ENCODE results near the gene EIPR1.

DNA sequence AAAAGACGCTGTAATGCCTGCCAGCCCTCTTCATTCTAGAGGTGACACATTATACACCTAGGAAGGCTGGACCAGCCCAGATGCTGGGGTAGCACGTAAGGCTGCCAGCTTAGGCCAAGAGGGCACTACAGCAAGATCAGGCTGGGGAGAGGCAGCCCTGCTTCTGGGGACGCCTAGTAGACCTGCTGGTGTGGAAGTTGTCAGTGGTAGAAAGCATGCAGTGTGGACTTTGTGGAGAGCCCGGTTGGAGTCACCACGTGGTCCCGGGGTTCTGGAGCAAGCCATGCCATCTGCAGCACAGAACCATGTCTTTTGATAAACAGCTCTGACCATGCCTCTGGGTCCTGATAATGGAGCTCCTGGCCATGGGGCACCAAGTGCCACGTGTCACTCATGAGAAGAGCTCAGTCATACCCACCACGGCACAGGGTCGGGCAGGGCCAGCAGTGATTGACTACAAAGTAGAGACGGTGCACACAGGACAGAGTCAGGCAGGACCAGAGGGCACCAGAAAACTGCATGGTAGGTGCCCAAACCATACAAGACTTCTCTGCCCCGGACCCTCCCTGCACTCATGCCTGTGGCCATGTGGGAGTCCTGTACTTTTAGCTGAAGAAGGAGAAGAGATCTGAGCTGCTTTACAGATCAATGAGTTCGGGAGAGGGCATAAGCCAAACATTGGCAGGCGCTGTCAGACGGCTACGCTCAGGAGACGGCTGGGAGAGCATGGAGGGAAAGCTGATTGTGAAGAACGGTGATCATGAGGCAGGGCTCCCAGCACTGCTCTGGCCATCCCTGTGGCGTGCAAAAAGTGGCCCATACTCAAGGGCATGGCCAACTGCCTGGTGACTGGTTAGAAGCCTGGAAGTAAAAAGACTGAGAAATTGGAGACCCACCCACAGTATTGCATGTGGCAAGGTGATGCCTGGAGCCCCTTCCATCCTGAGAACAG is 114.9 kb downstream of the EIPR1 start:
- TF ChIP-seq POLR2A (IDR thresholded peaks at IDR 0.05; ENCODE audit: low read depth) = no peak
- no peak for TF ChIP-seq CTCF (IDR thresholded peaks at IDR 0.05)

Measured in esophagus muscularis mucosa (tissue), 3 donors.